ENCODE measurements around the gene TSHZ2. TPM values are rescaled to one million over a fixed set of nuclear protein-coding genes. Genes with fewer than 3 reads are reported as not detected.

The TSHZ2 gene
- total RNA-seq, 4 donors from 2014 or later, result 10.3 to 15.0 (median 12.9) TPM

DNA sequence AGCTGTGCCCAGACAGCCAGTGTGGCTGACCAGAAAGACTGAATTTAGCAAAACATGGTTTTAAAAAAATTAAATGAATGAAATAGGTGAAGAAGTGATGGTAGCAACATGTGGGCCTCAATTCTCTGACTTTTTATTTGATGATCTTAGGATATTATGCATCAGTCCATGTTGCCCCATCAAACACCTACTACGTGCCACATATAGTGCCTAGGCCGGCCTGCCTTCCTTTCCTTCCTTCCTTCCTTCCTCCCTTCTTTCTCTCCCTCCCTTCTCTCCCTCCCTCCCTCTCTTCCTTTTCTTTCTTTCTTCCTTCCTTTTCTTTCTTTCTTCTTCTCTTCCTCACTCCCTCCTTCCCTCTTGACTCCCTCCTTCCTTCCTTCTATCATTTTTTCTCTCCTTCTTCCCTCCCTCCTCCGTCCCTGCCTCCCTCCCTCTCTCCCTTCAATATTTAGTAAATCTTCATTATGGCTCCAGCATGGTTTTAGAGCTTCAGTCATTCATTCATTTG, 209.8 kb downstream of the TSHZ2 start:
- Histone ChIP-seq H3K4me1 (no peaks in the 10 kb centered on the region), H3K27me3 (peaks cover 0 to 5% (median 0%) of the 10 kb centered on the region in 4 donors), H3K27ac (replicated peaks in 1 of 4) (no peak overlapping the region), H3K4me3 (no peak overlapping the region), H3K36me3 (no peaks in the 10 kb centered on the region), H3K9me3 (no peaks in the 10 kb centered on the region)
- 90% methylated on average over 3 of the region's 3 CpGs for WGBS
- intact Hi-C loops (cut with DNase I), result no loop called here
- no peak for DNase-seq (ENCODE audit: extremely low spot score)
- TF ChIP-seq, protein P1, sequence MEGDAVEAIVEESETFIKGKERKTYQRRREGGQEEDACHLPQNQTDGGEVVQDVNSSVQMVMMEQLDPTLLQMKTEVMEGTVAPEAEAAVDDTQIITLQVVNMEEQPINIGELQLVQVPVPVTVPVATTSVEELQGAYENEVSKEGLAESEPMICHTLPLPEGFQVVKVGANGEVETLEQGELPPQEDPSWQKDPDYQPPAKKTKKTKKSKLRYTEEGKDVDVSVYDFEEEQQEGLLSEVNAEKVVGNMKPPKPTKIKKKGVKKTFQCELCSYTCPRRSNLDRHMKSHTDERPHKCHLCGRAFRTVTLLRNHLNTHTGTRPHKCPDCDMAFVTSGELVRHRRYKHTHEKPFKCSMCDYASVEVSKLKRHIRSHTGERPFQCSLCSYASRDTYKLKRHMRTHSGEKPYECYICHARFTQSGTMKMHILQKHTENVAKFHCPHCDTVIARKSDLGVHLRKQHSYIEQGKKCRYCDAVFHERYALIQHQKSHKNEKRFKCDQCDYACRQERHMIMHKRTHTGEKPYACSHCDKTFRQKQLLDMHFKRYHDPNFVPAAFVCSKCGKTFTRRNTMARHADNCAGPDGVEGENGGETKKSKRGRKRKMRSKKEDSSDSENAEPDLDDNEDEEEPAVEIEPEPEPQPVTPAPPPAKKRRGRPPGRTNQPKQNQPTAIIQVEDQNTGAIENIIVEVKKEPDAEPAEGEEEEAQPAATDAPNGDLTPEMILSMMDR (IDR thresholded peaks at IDR 0.05), result no peak
- TF ChIP-seq POLR2AphosphoS5 (IDR thresholded peaks at IDR 0.05) (no peak), EP300 (IDR thresholded peaks at IDR 0.05) (no peak), POLR2A (IDR thresholded peaks at IDR 0.05; ENCODE audit: low read depth) (no peak)

DNA sequence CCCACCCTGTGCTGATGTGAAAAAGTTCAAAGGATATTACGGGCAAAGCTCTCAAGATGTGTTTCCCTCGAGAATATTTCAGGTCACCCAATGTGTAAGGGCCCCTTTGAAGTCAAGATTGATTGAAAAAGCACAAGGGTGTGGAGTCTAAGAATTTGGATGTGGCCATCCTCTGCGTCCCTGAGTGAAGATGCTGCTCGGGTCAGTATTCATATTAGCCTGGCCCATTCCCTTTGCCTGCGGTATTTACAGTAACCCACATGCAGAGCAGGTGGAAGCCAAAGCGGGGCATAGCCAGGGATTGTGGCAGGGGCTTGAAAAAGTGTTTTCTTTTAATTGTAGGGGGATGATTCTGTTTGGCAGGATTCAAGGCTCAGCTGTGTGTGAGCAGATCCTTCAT, 211.0 kb downstream of the TSHZ2 start:
- no peaks in the 10 kb centered on the region for H3K9me3 ChIP-seq
- TF ChIP-seq POLR2A (IDR thresholded peaks at IDR 0.05; ENCODE audit: low read depth) (no peak), EP300 (IDR thresholded peaks at IDR 0.05) (no peak), POLR2AphosphoS5 (IDR thresholded peaks at IDR 0.05) (no peak)
- TF ChIP-seq, protein P1 (IDR thresholded peaks at IDR 0.05), result no peak
- DNase-seq (ENCODE audit: extremely low spot score), result no peak
- H3K4me3 ChIP-seq, result no peak overlapping the region
- WGBS, result 84% methylated on average over 6 of the region's 6 CpGs
- intact Hi-C loops (cut with DNase I), result no loop called here
- H3K27me3 ChIP-seq, result peaks cover 0 to 9% (median 0%) of the 10 kb centered on the region in 4 donors
- no peaks in the 10 kb centered on the region for H3K4me1 ChIP-seq
- no peak overlapping the region for H3K27ac ChIP-seq (replicated peaks in 1 of 4)
- no peaks in the 10 kb centered on the region for H3K36me3 ChIP-seq

DNA sequence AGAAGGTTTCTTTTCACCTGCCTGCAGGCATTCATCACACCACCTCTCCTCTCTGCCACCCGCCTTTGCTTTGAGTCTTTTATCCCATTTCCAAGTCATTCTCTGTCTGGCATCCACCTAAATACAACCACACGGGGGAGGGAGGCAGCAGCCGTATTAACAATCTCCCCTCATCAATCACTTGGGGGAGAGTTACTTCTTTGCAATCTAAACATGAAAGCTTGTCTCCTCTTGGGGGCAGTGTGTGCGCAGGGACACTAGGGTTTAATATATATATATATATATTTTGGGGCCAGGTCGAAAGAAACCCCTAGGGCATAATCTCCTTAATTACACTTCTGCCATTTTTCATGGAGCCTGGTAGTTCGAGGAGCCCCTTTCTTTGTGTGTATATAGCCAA, 214.5 kb downstream of the TSHZ2 start:
- TF ChIP-seq POLR2A (IDR thresholded peaks at IDR 0.05; ENCODE audit: low read depth), result no peak
- no peak for TF ChIP-seq EP300 (IDR thresholded peaks at IDR 0.05)
- TF ChIP-seq, protein P1 (IDR thresholded peaks at IDR 0.05), result no peak
- TF ChIP-seq POLR2AphosphoS5 (IDR thresholded peaks at IDR 0.05), result no peak
- 75% methylated on average over 6 of the region's 6 CpGs for WGBS
- intact Hi-C loops (cut with DNase I), result no loop called here
- H3K27ac ChIP-seq (replicated peaks in 1 of 4), result no peak overlapping the region
- no peak for DNase-seq (ENCODE audit: extremely low spot score)
- H3K4me1 ChIP-seq, result no peaks in the 10 kb centered on the region
- no peak overlapping the region for H3K4me3 ChIP-seq
- H3K36me3 ChIP-seq, result no peaks in the 10 kb centered on the region
- peaks cover 0 to 9% (median 0%) of the 10 kb centered on the region in 4 donors for H3K27me3 ChIP-seq
- H3K9me3 ChIP-seq, result no peaks in the 10 kb centered on the region

DNA sequence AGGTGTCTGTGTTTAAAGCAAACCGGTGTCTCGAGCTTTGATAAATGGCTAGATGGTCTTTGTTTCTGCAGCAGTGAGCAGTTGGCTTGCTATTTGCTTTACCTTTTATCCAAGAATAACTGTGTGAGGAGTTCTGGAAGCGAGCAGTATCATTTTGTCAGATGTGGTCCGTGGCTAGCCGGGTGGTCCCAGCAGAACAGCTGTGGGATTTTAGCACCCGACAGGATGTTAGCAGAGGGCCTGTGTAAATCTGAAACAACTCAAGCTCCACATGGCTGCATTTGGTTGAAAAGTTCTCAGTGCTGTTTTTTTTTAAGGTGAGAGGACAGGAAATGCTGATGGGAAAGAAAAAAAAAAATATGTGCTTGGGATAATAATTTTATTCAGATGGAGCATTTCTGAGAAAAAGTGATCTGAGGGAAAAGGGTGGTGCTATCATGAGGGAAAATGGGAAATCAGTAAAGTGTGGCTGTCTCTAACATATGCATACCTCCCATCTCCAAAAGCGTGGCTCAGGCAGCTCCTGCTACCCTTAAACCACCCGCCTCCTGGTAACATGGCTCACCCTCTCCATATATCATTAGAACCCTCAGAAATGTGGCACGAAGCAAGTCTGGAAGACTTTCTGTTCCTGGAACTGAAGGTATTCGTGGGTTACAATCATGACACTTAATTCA, 215.4 kb downstream of the TSHZ2 start:
- TF ChIP-seq POLR2AphosphoS5 (IDR thresholded peaks at IDR 0.05) (no peak), EP300 (IDR thresholded peaks at IDR 0.05) (no peak), POLR2A (IDR thresholded peaks at IDR 0.05; ENCODE audit: low read depth) (no peak)
- TF ChIP-seq, protein P1 (IDR thresholded peaks at IDR 0.05), result no peak
- Histone ChIP-seq H3K4me3 (no peak overlapping the region), H3K27ac (replicated peaks in 1 of 4) (no peak overlapping the region), H3K36me3 (no peaks in the 10 kb centered on the region), H3K9me3 (no peaks in the 10 kb centered on the region), H3K27me3 (peaks cover 0 to 10% (median 0%) of the 10 kb centered on the region in 4 donors), H3K4me1 (no peaks in the 10 kb centered on the region)
- intact Hi-C loops (cut with DNase I), result no loop called here
- WGBS, result 47% methylated on average over 10 of the region's 10 CpGs
- no peak for DNase-seq (ENCODE audit: extremely low spot score)

All from esophagus muscularis mucosa (tissue), 4 donors.